PC-9 (cell line): ENCODE data around the gene SMC3. TPM values are rescaled to one million over a fixed set of nuclear protein-coding genes. Genes with fewer than 3 reads are reported as not detected.
"Not testable (repeated sequence)": the region's sequence is repeated elsewhere in the genome, so short reads cannot be mapped to it uniquely, and the experiment has no call there.

Experiments
- BruUV-seq: library from RNA; stranded (reverse); fragments of 400-500 nt; replicated peaks from 2 replicates; lab custom pipeline; 2021; lab: Mats Ljungman, UMichigan
- CTCF ChIA-PET: fragments of 300-600 bp; sonication (Branson Sonifier 250); formaldehyde crosslinking; loops from one replicate; lab custom pipeline; 2022; ENCODE audit warnings: antibody characterized with exemption; lab: Charles Lee
- POLR2A ChIA-PET: fragments of 300-600 bp; sonication (Branson Sonifier 250); formaldehyde crosslinking; loops from one replicate; lab custom pipeline; 2022; ENCODE audit warnings: antibody characterized with exemption; ENCODE audit not compliant: unreplicated experiment; lab: Charles Lee
- DNase-seq, 2 experiments: peaks; one replicate each; pipeline versions ENCODE4 v3.0.0 to v3.0.0-alpha.2; 2015 to 2022; ENCODE audit warnings: mixed read lengths in 1 of 2
- H2AFZ ChIP-seq: fragments of 200-600 bp; sonication (generic); 2 replicates; pipeline ENCODE4 v1.8.1; 2017; ENCODE audit warnings: antibody characterized with exemption
- H3F3A ChIP-seq: fragments of 200-600 bp; sonication (generic); 2 replicates; pipeline ENCODE4 v1.8.1; 2017; ENCODE audit warnings: antibody characterized with exemption, mild to moderate bottlenecking, low read depth; ENCODE audit not compliant: insufficient read depth
- H3K27ac ChIP-seq: fragments of 200-600 bp; sonication (generic); 2 replicates; pipeline ENCODE4 v1.6.1; 2016; ENCODE audit warnings: mixed run types
- H3K27me3 ChIP-seq: fragments of 200-600 bp; sonication (generic); 2 replicates; pipeline ENCODE4 v1.6.1; 2016; ENCODE audit warnings: low read depth, mixed run types; ENCODE audit not compliant: insufficient read depth
- H3K36me3 ChIP-seq: fragments of 200-600 bp; sonication (generic); 2 replicates; pipeline ENCODE4 v1.6.1; 2016; ENCODE audit warnings: low read depth, mixed run types
- H3K4me1 ChIP-seq: fragments of 200-600 bp; sonication (generic); replicated peaks from 2 replicates; pipeline ENCODE4 v1.6.1; 2016; ENCODE audit warnings: mixed run types; ENCODE audit not compliant: insufficient read depth
- H3K4me2 ChIP-seq: fragments of 200-600 bp; sonication (generic); 2 replicates; pipeline ENCODE4 v1.6.1; 2017; ENCODE audit warnings: mixed run types
- H3K4me3 ChIP-seq: fragments of 200-600 bp; sonication (generic); 2 replicates; pipeline ENCODE4 v1.6.1; 2016; ENCODE audit warnings: mixed run types
- H3K79me2 ChIP-seq: fragments of 200-600 bp; sonication (generic); 2 replicates; pipeline ENCODE4 v1.6.1; 2017; ENCODE audit warnings: low read depth, mixed run types
- H3K9me2 ChIP-seq: fragments of 200-600 bp; sonication (generic); 2 replicates; pipeline ENCODE4 v1.8.1; 2017; ENCODE audit warnings: mild to moderate bottlenecking; ENCODE audit not compliant: insufficient read depth
- H3K9me3 ChIP-seq: fragments of 200-600 bp; sonication (generic); 2 replicates; pipeline ENCODE4 v1.8.1; 2016; ENCODE audit warnings: low read depth; ENCODE audit not compliant: insufficient read depth
- H4K20me1 ChIP-seq: fragments of 200-600 bp; sonication (generic); 2 replicates; pipeline ENCODE4 v1.8.1; 2017; ENCODE audit not compliant: insufficient read depth
- EZH2 ChIP-seq: fragments of 200-600 bp; sonication (generic); IDR thresholded peaks from 2 replicates; pipeline ENCODE4 v1.8.0; 2017; ENCODE audit warnings: antibody characterized with exemption, low read depth
- intact Hi-C: fragments of 100-400 bp; cut with micrococcal nuclease; formaldehyde crosslinking; loops from one replicate; pipeline ENCODE4 v1.10.0; 2022; ENCODE audit not compliant: unreplicated experiment
- total RNA-seq: library from RNA; stranded (reverse); gene quantifications from 2 replicates; pipeline ENCODE4 v1.2.3, GENCODE V29; 2021
- TF ChIP-seq, protein P1 (sequence below): fragments of 200-600 bp; sonication (generic); conservative IDR thresholded peaks from 2 replicates; pipeline ENCODE4 v1.6.1; 2017; ENCODE audit warnings: mixed run types, antibody characterized with exemption, mild to moderate bottlenecking, moderate library complexity

Gene SMC3
- total RNA-seq, 1 experiment from 2014 or later = 31.2 TPM

DNA sequence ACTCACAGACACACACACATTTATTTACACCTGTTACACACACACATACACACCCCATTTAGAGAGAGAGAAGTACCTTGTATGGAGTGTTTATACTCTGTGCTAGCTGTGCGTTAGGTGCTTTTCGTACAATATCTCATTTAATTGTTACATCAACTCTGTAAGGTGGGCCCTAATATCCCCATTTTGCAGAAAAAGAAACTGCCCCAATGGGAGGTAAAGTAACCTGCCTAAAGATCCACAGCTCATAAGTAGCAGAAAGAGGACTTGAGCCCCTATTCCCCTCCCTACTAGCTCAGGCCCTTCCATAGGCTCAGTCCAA lies 52.9 kb downstream of the SMC3 start:
- intact Hi-C loops = no loop called here
- Histone ChIP-seq H3F3A (no peaks in the 10 kb centered on the region), H3K4me3 (no peak overlapping the region), H3K27ac (no peak overlapping the region), H3K27me3 (no peaks in the 10 kb centered on the region), H3K9me3 (no peaks in the 10 kb centered on the region), H3K36me3 (no peaks in the 10 kb centered on the region), H3K4me1 (no peaks in the 10 kb centered on the region), H2AFZ (no peak overlapping the region), H4K20me1 (no peaks in the 10 kb centered on the region), H3K9me2 (no peaks in the 10 kb centered on the region), H3K79me2 (no peaks in the 10 kb centered on the region), H3K4me2 (no peak overlapping the region)
- BruUV-seq = no TSS peak
- DNase-seq = no peak
- no peak for TF ChIP-seq EZH2
- TF ChIP-seq, protein P1, sequence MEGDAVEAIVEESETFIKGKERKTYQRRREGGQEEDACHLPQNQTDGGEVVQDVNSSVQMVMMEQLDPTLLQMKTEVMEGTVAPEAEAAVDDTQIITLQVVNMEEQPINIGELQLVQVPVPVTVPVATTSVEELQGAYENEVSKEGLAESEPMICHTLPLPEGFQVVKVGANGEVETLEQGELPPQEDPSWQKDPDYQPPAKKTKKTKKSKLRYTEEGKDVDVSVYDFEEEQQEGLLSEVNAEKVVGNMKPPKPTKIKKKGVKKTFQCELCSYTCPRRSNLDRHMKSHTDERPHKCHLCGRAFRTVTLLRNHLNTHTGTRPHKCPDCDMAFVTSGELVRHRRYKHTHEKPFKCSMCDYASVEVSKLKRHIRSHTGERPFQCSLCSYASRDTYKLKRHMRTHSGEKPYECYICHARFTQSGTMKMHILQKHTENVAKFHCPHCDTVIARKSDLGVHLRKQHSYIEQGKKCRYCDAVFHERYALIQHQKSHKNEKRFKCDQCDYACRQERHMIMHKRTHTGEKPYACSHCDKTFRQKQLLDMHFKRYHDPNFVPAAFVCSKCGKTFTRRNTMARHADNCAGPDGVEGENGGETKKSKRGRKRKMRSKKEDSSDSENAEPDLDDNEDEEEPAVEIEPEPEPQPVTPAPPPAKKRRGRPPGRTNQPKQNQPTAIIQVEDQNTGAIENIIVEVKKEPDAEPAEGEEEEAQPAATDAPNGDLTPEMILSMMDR = no peak
- CTCF ChIA-PET = no interaction called here
- POLR2A ChIA-PET = no interaction called here

DNA sequence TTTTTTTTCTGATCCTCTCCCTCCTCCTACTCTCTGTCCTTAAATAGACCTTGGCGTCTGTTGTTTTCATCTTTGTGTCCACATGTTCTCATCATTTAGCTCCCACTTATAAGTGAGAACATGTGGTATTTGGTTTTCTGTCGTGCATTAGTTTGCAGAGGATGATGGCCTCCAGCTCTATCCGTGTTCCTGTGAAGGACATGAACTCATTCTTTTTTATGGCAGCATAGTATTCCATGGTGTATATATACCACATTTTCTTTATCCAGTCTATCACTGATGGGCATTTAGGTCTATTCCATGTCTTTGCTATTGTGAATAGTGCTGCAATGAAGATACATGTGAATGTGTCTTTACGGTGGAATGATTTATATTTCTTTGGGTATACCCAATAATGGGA lies 55.8 kb downstream of the SMC3 start:
- H3K27me3 ChIP-seq, H2AFZ ChIP-seq, H3F3A ChIP-seq, H3K4me2 ChIP-seq, H3K9me3 ChIP-seq, H3K36me3 ChIP-seq, H3K9me2 ChIP-seq, H3K4me3 ChIP-seq, H4K20me1 ChIP-seq, DNase-seq, BruUV-seq, intact Hi-C loops, H3K79me2 ChIP-seq, H3K4me1 ChIP-seq, H3K27ac ChIP-seq, POLR2A ChIA-PET: not testable (repeated sequence)
- CTCF ChIA-PET = interaction anchor here (0.7 kb wide), 1 partner anchor 109 kb away, joined by 4 read pairs; no protein-coding TSS in a partner anchor

DNA sequence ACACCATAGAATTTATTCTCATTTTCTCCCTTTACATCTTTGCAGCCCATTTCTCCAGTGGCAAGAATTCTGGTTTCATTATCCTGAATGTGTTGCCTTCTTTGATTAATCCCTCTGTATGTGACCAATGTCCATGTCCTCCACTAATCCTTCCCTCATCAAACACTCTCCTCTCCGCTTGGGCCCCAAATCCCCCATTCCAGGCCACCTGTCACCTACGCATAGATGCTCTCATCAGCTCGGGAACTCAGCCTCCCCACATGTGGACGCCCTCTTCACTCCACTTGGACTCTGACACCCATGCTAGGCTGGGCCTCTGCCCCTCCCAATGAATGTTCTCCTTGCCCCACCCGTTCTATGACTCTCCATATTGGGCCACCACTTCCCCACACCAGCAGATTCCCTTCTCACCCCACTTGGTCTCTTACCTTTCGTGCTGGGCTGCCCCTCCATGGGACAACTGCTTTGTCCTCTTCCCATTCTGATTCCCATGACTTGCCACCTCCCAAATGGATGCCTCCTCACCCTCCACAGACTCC lies 57.9 kb downstream of the SMC3 start:
- intact Hi-C loops = no loop called here
- H3K79me2 ChIP-seq = no peaks in the 10 kb centered on the region
- H3K4me1 ChIP-seq = peaks cover 7% of the 10 kb centered on the region
- BruUV-seq = no TSS peak
- TF ChIP-seq, protein P1 = no peak
- POLR2A ChIA-PET = no interaction called here
- no peak overlapping the region for H3K4me2 ChIP-seq
- H3K9me3 ChIP-seq = no peaks in the 10 kb centered on the region
- H3K9me2 ChIP-seq = no peaks in the 10 kb centered on the region
- H3K27ac ChIP-seq = no peak overlapping the region
- H3K27me3 ChIP-seq = no peaks in the 10 kb centered on the region
- H2AFZ ChIP-seq = no peak overlapping the region
- DNase-seq = no peak
- no peak overlapping the region for H3K4me3 ChIP-seq
- CTCF ChIA-PET = no interaction called here
- no peaks in the 10 kb centered on the region for H4K20me1 ChIP-seq
- H3F3A ChIP-seq = peaks cover 12% of the 10 kb centered on the region
- no peaks in the 10 kb centered on the region for H3K36me3 ChIP-seq
